HG03280 (cell line): ENCODE data around the gene ZNF436.
"Not testable (repeated sequence)": the region's sequence is repeated elsewhere in the genome, so short reads cannot be mapped to it uniquely, and the experiment has no call there.

Experiments used
- ATAC-seq: cut with Tn5 transposase; IDR thresholded peaks from one replicate; pipeline ENCODE4 v1.9.1; 2021; ENCODE audit warnings: mild to moderate bottlenecking, moderate library complexity; ENCODE audit not compliant: unreplicated experiment

Gene ZNF436

DNA sequence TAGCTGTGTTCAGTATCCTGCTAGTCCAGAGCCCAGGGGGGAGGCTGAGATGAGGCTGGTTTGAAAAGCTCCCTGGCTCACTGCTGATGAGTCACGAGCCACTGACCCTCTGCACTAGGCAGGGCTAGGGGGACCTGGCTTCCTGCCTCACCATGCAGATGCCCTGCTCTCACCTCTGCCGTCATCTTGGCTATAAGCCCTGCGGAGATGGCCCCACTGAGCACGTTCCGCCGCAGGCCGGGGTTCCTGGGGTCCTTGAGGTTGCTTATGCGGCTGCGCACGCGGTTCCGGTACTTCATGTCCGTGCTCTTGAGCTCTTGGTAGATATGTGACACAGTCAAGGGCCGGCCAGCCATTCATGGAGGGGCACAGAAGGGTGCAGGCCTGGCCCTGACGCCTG, 24.1 kb upstream of the ZNF436 start:
- ATAC-seq: no peak

DNA sequence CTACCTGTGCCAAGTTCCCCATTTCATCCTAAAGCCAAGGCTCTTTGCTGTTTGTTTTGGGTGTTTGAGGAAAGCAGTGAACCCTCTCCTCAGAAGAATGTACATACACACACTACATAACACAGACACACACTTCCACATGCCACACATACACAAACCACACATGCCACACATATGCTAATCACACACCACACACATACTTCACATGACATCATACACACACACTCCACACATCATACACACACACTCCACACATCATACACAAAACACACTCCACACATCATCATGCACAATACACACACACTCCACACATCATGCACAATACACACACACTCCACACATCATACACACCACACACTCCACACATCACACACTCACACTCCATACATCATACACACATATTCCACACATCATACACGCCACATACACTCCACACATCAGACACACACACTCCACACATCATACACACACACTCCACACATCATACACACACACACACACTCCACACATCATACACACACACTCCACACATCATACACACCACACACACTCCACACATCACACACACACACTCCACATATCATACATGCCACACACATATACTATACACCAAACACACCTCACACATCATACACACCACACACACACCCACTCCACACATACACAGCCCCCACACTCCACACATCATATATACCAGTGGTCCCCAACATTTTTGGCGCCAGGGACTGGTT, 22.7 kb upstream of the ZNF436 start:
- no peak for ATAC-seq

DNA sequence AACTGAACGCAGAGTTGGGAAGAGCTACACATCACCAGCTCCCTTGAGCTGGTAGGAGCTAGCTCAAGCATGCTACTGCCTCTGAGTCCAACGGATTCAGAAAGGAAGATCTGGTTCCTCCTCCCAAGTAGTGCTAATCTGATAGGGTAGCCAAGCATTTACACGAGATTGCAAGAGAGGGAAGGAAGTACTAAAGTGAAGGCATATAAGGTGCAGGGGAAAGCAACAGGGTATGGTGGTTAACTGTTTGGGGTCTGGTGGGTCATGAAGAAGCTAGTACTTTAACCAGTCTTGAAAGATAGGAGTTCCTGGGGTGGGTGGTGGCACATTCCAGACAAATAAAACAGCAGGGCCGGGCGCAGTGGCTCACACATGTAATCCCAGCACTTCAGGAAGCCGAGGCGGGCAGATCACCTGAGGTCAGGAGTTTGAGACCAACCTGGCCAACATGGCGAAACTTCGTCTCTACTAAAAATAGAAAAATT, 20.2 kb upstream of the ZNF436 start:
- ATAC-seq: no peak

- no peak for ATAC-seq
Measured at GRCh38 chr1:23387494-23387893, 17.9 kb upstream of the ZNF436 start.

DNA sequence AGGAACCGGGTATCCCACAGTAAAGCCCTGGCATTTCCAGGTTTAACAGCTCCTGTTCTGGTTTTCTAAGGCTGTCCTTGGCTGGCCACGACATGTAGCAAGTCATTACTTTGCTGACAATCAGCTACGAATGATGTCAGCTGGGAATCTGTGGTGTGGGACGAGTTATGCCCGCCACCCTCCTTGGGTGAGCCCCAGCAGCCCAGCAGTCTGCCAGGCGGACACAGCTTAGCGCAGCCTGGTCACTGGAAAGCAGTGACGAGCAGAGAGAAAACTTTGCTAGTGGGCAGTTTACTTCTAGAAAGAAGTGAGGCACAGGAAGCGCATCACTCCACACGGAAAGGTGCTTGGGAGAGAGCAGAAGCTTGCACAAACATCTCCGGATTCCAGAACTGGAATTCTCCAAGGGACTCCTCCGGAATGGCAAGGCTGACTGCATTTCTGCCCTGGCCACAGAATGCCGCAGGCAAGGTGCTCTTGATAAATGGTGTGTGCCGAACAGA, 15.5 kb upstream of the ZNF436 start:
- ATAC-seq: no peak

DNA sequence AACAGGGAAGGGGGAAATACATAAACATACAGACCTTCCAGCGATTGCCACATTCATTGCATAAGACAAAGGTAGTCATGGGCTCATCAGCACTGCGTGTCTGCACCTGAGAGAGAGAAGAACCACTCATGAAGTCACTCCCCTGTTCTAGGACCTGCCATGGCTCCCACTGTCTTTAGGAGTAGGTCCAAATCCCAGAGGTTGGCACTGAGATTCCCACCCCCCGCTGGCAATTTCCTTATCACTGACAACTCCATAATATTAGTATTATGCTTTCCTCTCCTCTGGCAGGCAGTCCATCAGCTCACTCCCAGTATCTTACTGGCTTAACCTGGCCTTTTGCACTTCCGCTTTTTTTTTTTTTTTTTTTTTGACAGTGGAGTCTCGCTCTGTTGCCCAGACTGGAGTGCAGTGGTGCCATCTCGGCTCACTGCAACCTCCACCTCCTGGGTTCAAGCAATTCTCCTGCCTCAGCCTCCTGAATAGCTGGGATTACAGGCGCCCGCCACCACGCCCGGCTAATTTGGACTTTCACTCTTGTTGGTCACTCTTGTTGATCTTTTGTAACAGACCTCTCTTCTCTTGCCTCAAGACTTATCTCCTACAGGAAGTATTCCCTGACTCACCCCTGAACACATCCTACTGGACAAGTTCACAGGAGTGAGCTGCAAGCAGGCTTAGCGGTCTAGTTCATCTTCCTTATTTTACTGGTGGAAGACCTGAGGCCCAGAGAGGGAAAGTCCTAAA, 14.8 kb upstream of the ZNF436 start:
- ATAC-seq: no peak

- no peak for ATAC-seq
Measured at GRCh38 chr1:23383577-23384311, 14.1 kb upstream of the ZNF436 start.

DNA sequence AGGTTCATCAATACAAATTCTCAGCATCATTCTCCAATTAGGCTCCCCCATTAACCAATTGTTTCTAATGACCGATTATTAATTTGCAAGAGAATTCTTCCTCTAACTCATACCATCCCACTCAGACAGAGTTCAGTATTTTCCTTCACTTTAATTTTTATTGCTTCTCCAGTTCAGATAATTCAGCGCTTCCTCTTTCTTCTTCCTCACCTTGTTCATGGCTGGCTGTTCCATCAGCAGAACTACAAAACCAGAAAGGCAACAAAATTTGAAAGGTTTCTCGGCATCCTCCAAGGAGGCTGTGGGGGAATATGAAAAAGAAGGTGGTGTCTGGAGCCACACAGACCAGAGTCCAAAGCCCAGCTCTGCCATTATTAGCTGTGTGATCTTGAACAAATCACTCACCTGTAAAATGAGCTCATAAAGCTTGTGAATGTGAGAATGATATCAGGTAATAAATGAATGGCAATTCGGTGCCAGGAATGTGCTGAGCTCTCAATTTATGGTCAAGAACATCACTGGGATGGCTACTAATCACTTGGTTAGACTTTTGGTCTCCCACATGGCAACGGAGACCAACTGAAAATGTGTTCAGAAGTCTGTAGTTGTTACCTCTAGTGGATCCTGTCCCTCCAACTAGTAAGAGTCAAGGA, 11.7 kb upstream of the ZNF436 start:
- no peak for ATAC-seq

DNA sequence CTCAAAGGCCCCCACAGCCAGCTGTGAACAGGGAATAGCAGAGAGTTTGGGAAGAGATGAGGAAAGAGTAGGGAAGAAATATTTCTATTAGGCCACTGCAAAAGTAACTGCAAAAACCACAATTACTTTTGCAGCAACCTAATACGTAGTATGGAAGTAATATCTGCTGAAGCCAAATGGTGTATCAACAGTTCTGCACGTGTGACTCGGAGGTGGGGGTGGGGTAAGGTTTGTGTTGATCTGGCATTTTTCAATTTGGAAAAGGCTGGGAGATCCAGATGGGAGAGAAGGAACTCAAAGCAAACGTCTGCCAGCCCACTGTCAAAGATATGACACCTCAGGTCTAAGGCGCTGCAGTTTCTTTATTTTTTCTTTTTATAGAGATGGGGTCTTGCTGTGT, 11.1 kb upstream of the ZNF436 start:
- no peak for ATAC-seq

GRCh38 chr1:23380236-23380635, 10.6 kb upstream of the ZNF436 start:
- ATAC-seq: not testable (repeated sequence)

- ATAC-seq: no peak
Measured at GRCh38 chr1:23376890-23377811, 7.5 kb upstream of the ZNF436 start.

GRCh38 chr1:23374079-23374735, 4.6 kb upstream of the ZNF436 start:
- ATAC-seq: not testable (repeated sequence)

GRCh38 chr1:23371987-23372880, 2.6 kb upstream of the ZNF436 start:
- ATAC-seq: no peak

DNA sequence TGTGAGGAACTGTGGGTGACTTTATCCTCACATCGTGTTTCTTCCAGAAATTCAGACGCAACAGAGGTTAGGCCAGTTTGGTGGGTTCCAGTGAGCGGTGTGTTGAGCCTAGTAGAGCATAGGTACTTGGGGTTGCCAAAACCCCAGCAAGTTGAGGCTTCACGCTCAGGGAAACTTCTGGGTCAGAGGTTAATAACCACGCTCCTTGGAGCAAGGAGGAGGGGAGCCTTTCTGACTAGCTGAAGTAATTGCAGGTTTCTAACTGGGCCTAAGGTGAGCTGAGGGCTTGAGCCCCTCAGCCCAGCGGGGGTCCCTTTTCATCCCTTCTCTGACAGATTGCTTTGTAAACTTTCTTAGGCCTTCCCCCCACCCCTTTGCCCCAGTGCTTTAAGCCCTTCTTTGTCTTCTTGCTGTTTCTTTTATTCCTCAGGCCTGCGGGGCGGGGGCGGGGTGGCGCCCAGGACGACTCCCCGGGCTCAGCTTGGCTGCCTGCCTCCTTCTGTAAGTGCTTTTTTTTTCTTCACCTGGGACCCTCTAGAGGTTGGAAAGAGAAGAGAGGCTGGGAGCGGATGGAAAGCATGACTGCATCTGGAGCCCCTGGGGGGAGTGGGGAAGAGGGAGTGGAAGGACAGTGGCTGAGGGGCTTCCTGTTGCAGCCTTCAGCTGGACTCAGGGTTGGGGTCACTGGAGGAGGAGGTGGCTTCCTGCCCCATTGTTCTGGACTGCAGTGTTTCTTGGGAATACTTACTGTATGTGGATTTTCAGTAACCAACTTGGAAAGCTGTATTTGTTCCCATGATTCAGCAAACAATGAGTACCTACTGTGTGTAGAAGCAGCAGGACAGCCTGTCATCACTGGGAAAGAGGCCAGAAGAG, 1.3 kb upstream of the ZNF436 start:
- ATAC-seq: no peak

DNA sequence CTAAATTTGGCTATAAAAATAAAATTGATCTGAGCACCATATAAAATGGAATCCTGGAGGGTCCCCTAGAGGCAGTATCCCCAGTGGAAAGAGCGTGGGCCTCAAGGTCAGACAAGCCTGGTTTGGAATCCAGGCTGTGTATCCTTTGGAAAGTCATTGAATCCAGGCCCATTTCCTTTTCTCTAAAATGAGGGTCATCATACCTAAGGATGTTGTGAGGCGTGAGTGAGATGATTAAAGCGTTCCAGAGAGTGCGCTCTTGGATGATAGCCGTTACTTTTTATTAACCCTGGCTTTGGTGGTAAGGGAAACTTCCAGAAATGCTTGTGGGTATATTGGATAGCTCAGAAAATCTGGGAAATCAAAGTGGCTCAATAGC, 683 bp upstream of the ZNF436 start:
- ATAC-seq: no peak

GRCh38 chr1:23368562-23369334, 888 bp downstream of the ZNF436 start:
- peak; percentile 66 for ATAC-seq
